ENCODE data around the gene ADAM17. TPM values are rescaled to one million over a fixed set of nuclear protein-coding genes. Genes with fewer than 3 reads are reported as not detected.
A peak's percentile ranks its signal among the peaks of the same experiment; 100 is the strongest.

ADAM17 gene
- polyA plus RNA-seq (2013, experiment 1 of 2), result 16.0 TPM
- polyA plus RNA-seq (2013, experiment 2 of 2), result 16.0 TPM

GRCh38 chr2:9555297-9556120, at the start of gene ADAM17:
TSS of gene ADAM17 (minus strand) at chr2:9555830. CDS start at chr2:9555605, 225 bp downstream.
- WGBS (ENCODE audit: extremely low coverage, insufficient coverage, low lambda C conversion rate), result no CpG with 5 or more reads among the region's 73 CpGs
- H3K79me2 ChIP-seq (ENCODE audit: control insufficient read depth, insufficient read depth, low read length), result peaks cover 29% of the 10 kb centered on the region

GRCh38 chr2:9602412-9602811, 46.8 kb upstream of the ADAM17 start:
- Histone ChIP-seq H2BK120ac (ENCODE audit: low read depth, low read length) (no peak overlapping the region), H3K4me3 (ENCODE audit: low read length) (no peak overlapping the region), H3K4me2 (ENCODE audit: low read length) (no peak overlapping the region), H4K5ac (ENCODE audit: low read length) (no peak overlapping the region), H3K79me2 (ENCODE audit: control insufficient read depth, insufficient read depth, low read length) (peaks cover 72% of the 10 kb centered on the region), H3K79me1 (ENCODE audit: low read length) (peaks cover 12% of the 10 kb centered on the region), H3K9ac (ENCODE audit: low read length) (no peak overlapping the region), H3K27me3 (ENCODE audit: insufficient read depth, low read length, poor library complexity) (no peaks in the 10 kb centered on the region), H3K23ac (ENCODE audit: low read length) (no peak overlapping the region), H3K56ac (ENCODE audit: low read length) (no peak overlapping the region), H3K4me1 (ENCODE audit: control insufficient read depth, low read depth, low read length) (no peaks in the 10 kb centered on the region), H2BK5ac (ENCODE audit: low read length) (no peak overlapping the region), H2BK15ac (replicated peaks; ENCODE audit: low read depth) (no peak overlapping the region), H4K8ac (ENCODE audit: low read depth, low read length) (no peak overlapping the region), H3K27ac (ENCODE audit: low read depth, low read length) (no peak overlapping the region), H3K36me3 (ENCODE audit: control insufficient read depth, insufficient read depth, low read length) (peaks cover 2% of the 10 kb centered on the region), H3K4ac (ENCODE audit: low read depth, low read length) (no peak overlapping the region), H2AK5ac (ENCODE audit: low read length) (no peak overlapping the region), H3K18ac (ENCODE audit: low read length) (no peak overlapping the region)
- no peak for DNase-seq
- whole genome bisulfite sequencing (ENCODE audit: extremely low coverage, insufficient coverage, low lambda C conversion rate), result no CpG with 5 or more reads among the region's 3 CpGs

More at GRCh38 chr2:9555297-9556120, at the start of gene ADAM17:
- H3K23ac ChIP-seq (ENCODE audit: low read length), result no peak within 1 kb of the TSS
- H3K4me3 ChIP-seq (ENCODE audit: low read length), result peak within 1 kb of the TSS; percentile 81
- H2BK120ac ChIP-seq (ENCODE audit: low read depth, low read length), result peak within 1 kb of the TSS; percentile 39
- H4K5ac ChIP-seq (ENCODE audit: low read length), result no peak within 1 kb of the TSS
- H3K36me3 ChIP-seq (ENCODE audit: control insufficient read depth, insufficient read depth, low read length), result no peaks in the 10 kb centered on the region
- peak within 1 kb of the TSS; percentile 59 for H3K4me2 ChIP-seq (ENCODE audit: low read length)
- peak within 1 kb of the TSS; percentile 96 for H3K9ac ChIP-seq (ENCODE audit: low read length)
- H2AK5ac ChIP-seq (ENCODE audit: low read length), result no peak within 1 kb of the TSS
- no peaks in the 10 kb centered on the region for H3K4me1 ChIP-seq (ENCODE audit: control insufficient read depth, low read depth, low read length)
- H2BK5ac ChIP-seq (ENCODE audit: low read length), result peak within 1 kb of the TSS; percentile 26
- peak within 1 kb of the TSS; percentile 92 for H3K4ac ChIP-seq (ENCODE audit: low read depth, low read length)
- peak within 1 kb of the TSS; percentile 97 for H3K18ac ChIP-seq (ENCODE audit: low read length)
- peak within 1 kb of the TSS; percentile 96 for H3K56ac ChIP-seq (ENCODE audit: low read length)
- H3K27ac ChIP-seq (ENCODE audit: low read depth, low read length), result peak within 1 kb of the TSS; percentile 97
- no peaks in the 10 kb centered on the region for H3K79me1 ChIP-seq (ENCODE audit: low read length)
- no peaks in the 10 kb centered on the region for H3K27me3 ChIP-seq (ENCODE audit: insufficient read depth, low read length, poor library complexity)
- DNase-seq, result peak; percentile 98
- no peak within 1 kb of the TSS for H2BK15ac ChIP-seq (replicated peaks; ENCODE audit: low read depth)
- no peak within 1 kb of the TSS for H4K8ac ChIP-seq (ENCODE audit: low read depth, low read length)

- H4K8ac ChIP-seq (ENCODE audit: low read depth, low read length), result no peak overlapping the region
- no peak overlapping the region for H3K4ac ChIP-seq (ENCODE audit: low read depth, low read length)
- H3K27me3 ChIP-seq (ENCODE audit: insufficient read depth, low read length, poor library complexity), result no peaks in the 10 kb centered on the region
- H2BK5ac ChIP-seq (ENCODE audit: low read length), result no peak overlapping the region
- H3K4me3 ChIP-seq (ENCODE audit: low read length), result no peak overlapping the region
- H3K23ac ChIP-seq (ENCODE audit: low read length), result no peak overlapping the region
- H2BK15ac ChIP-seq (replicated peaks; ENCODE audit: low read depth), result no peak overlapping the region
- H3K36me3 ChIP-seq (ENCODE audit: control insufficient read depth, insufficient read depth, low read length), result peaks cover 2% of the 10 kb centered on the region
- no peak overlapping the region for H2BK120ac ChIP-seq (ENCODE audit: low read depth, low read length)
- H4K5ac ChIP-seq (ENCODE audit: low read length), result no peak overlapping the region
- DNase-seq, result no peak
- no peak overlapping the region for H3K18ac ChIP-seq (ENCODE audit: low read length)
- H3K4me1 ChIP-seq (ENCODE audit: control insufficient read depth, low read depth, low read length), result no peaks in the 10 kb centered on the region
- H3K79me1 ChIP-seq (ENCODE audit: low read length), result peaks cover 13% of the 10 kb centered on the region
- 100% methylated on average over 1 of the region's 5 CpGs for WGBS (ENCODE audit: extremely low coverage, insufficient coverage, low lambda C conversion rate)
- H2AK5ac ChIP-seq (ENCODE audit: low read length), result no peak overlapping the region
- H3K9ac ChIP-seq (ENCODE audit: low read length), result no peak overlapping the region
- peaks cover 70% of the 10 kb centered on the region for H3K79me2 ChIP-seq (ENCODE audit: control insufficient read depth, insufficient read depth, low read length)
- H3K4me2 ChIP-seq (ENCODE audit: low read length), result no peak overlapping the region
- no peak overlapping the region for H3K27ac ChIP-seq (ENCODE audit: low read depth, low read length)
- no peak overlapping the region for H3K56ac ChIP-seq (ENCODE audit: low read length)
Observed at GRCh38 chr2:9601397-9601796, 45.8 kb upstream of the ADAM17 start.

GRCh38 chr2:9599430-9599829, 43.8 kb upstream of the ADAM17 start:
- no CpG with 5 or more reads among the region's 1 CpG for WGBS (ENCODE audit: extremely low coverage, insufficient coverage, low lambda C conversion rate)
- peaks cover 2% of the 10 kb centered on the region for H3K36me3 ChIP-seq (ENCODE audit: control insufficient read depth, insufficient read depth, low read length)

GRCh38 chr2:9596621-9597311, 41.1 kb upstream of the ADAM17 start:
- Histone ChIP-seq H3K27me3 (ENCODE audit: insufficient read depth, low read length, poor library complexity) (no peaks in the 10 kb centered on the region), H2AK5ac (ENCODE audit: low read length) (no peak overlapping the region), H3K4me3 (ENCODE audit: low read length) (no peak overlapping the region), H2BK120ac (ENCODE audit: low read depth, low read length) (no peak overlapping the region), H2BK15ac (replicated peaks; ENCODE audit: low read depth) (no peak overlapping the region), H3K23ac (ENCODE audit: low read length) (no peak overlapping the region), H4K5ac (ENCODE audit: low read length) (no peak overlapping the region), H3K79me1 (ENCODE audit: low read length) (peaks cover 15% of the 10 kb centered on the region), H3K4ac (ENCODE audit: low read depth, low read length) (no peak overlapping the region), H3K4me1 (ENCODE audit: control insufficient read depth, low read depth, low read length) (no peaks in the 10 kb centered on the region), H3K56ac (ENCODE audit: low read length) (no peak overlapping the region), H3K27ac (ENCODE audit: low read depth, low read length) (no peak overlapping the region), H3K4me2 (ENCODE audit: low read length) (no peak overlapping the region), H2BK5ac (ENCODE audit: low read length) (no peak overlapping the region), H3K18ac (ENCODE audit: low read length) (no peak overlapping the region), H3K36me3 (ENCODE audit: control insufficient read depth, insufficient read depth, low read length) (peaks cover 2% of the 10 kb centered on the region), H3K9ac (ENCODE audit: low read length) (no peak overlapping the region), H4K8ac (ENCODE audit: low read depth, low read length) (no peak overlapping the region), H3K79me2 (ENCODE audit: control insufficient read depth, insufficient read depth, low read length) (peaks cover 56% of the 10 kb centered on the region)
- DNase-seq, result no peak
- no CpG with 5 or more reads among the region's 10 CpGs for WGBS (ENCODE audit: extremely low coverage, insufficient coverage, low lambda C conversion rate)

More at GRCh38 chr2:9599430-9599829, 43.8 kb upstream of the ADAM17 start:
- H3K79me2 ChIP-seq (ENCODE audit: control insufficient read depth, insufficient read depth, low read length), result peaks cover 61% of the 10 kb centered on the region
- H3K56ac ChIP-seq (ENCODE audit: low read length), result no peak overlapping the region
- H3K23ac ChIP-seq (ENCODE audit: low read length), result no peak overlapping the region
- H2BK5ac ChIP-seq (ENCODE audit: low read length), result no peak overlapping the region
- H3K27me3 ChIP-seq (ENCODE audit: insufficient read depth, low read length, poor library complexity), result no peaks in the 10 kb centered on the region
- no peak overlapping the region for H2AK5ac ChIP-seq (ENCODE audit: low read length)
- no peak overlapping the region for H2BK15ac ChIP-seq (replicated peaks; ENCODE audit: low read depth)
- H4K8ac ChIP-seq (ENCODE audit: low read depth, low read length), result no peak overlapping the region
- no peak overlapping the region for H3K27ac ChIP-seq (ENCODE audit: low read depth, low read length)
- no peak overlapping the region for H3K9ac ChIP-seq (ENCODE audit: low read length)
- no peak overlapping the region for H3K4me2 ChIP-seq (ENCODE audit: low read length)
- H3K18ac ChIP-seq (ENCODE audit: low read length), result no peak overlapping the region
- H3K4me1 ChIP-seq (ENCODE audit: control insufficient read depth, low read depth, low read length), result no peaks in the 10 kb centered on the region
- H3K4me3 ChIP-seq (ENCODE audit: low read length), result no peak overlapping the region
- H3K79me1 ChIP-seq (ENCODE audit: low read length), result peaks cover 16% of the 10 kb centered on the region
- no peak overlapping the region for H2BK120ac ChIP-seq (ENCODE audit: low read depth, low read length)
- no peak for DNase-seq
- no peak overlapping the region for H4K5ac ChIP-seq (ENCODE audit: low read length)
- no peak overlapping the region for H3K4ac ChIP-seq (ENCODE audit: low read depth, low read length)

All from mesendoderm (in vitro differentiated cells).